GM18873 (cell line): Measurements from ENCODE around the gene SOD3.

Experiments used
- ATAC-seq: cut with Tn5 transposase; IDR thresholded peaks from one replicate; pipeline ENCODE4 v1.9.1; 2021; ENCODE audit warnings: mild to moderate bottlenecking, moderate library complexity, moderate number of reproducible peaks; ENCODE audit not compliant: unreplicated experiment, low FRiP score

Gene SOD3

GRCh38 chr4:24837781-24838180 lies 42.4 kb downstream of the SOD3 start:
- no peak for ATAC-seq

- ATAC-seq, result no peak
These were observed 45.0 kb downstream of the SOD3 start for GRCh38 chr4:24840362-24840761.

- ATAC-seq, result no peak
These were observed 45.6 kb downstream of the SOD3 start for GRCh38 chr4:24840826-24841543.

GRCh38 chr4:24842356-24842755 lies 47.0 kb downstream of the SOD3 start:
- no peak for ATAC-seq

- ATAC-seq, result no peak
These were observed 47.7 kb downstream of the SOD3 start for GRCh38 chr4:24843096-24843495.

- ATAC-seq, result no peak
These were observed 49.8 kb downstream of the SOD3 start for GRCh38 chr4:24845132-24845531.

GRCh38 chr4:24845902-24846301 lies 50.5 kb downstream of the SOD3 start:
- no peak for ATAC-seq

GRCh38 chr4:24846716-24847115 lies 51.3 kb downstream of the SOD3 start:
- no peak for ATAC-seq

GRCh38 chr4:24849351-24849750 lies 54.0 kb downstream of the SOD3 start:
- no peak for ATAC-seq

GRCh38 chr4:24849756-24850155 lies 54.4 kb downstream of the SOD3 start:
- no peak for ATAC-seq
